Testis (tissue), 2 donors: ENCODE data around the gene COL13A1.

ENCODE experiments used
- POLR2A ChIP-seq: fragments of 450-650 bp; IDR thresholded peaks from one replicate; pipeline ENCODE4 v1.6.1; 2017; ENCODE audit warnings: antibody characterized with exemption, mild to moderate bottlenecking, moderate library complexity
- TF ChIP-seq, protein P1 (sequence below), 3 experiments: fragments of 450-650 bp in 2 of 3; fragments of 200-600 bp in 1 of 3; sonication (generic) in 1 of 3; IDR thresholded peaks; one replicate each; pipeline ENCODE4 v1.5.1; 2016 to 2019; ENCODE audit warnings: antibody characterized with exemption in 3 of 3, mild to moderate bottlenecking in 2 of 3, moderate library complexity in 1 of 3

GRCh38 chr10:69792341-69792740 is 9.4 kb upstream of the COL13A1 start:
- TF ChIP-seq, protein P1, sequence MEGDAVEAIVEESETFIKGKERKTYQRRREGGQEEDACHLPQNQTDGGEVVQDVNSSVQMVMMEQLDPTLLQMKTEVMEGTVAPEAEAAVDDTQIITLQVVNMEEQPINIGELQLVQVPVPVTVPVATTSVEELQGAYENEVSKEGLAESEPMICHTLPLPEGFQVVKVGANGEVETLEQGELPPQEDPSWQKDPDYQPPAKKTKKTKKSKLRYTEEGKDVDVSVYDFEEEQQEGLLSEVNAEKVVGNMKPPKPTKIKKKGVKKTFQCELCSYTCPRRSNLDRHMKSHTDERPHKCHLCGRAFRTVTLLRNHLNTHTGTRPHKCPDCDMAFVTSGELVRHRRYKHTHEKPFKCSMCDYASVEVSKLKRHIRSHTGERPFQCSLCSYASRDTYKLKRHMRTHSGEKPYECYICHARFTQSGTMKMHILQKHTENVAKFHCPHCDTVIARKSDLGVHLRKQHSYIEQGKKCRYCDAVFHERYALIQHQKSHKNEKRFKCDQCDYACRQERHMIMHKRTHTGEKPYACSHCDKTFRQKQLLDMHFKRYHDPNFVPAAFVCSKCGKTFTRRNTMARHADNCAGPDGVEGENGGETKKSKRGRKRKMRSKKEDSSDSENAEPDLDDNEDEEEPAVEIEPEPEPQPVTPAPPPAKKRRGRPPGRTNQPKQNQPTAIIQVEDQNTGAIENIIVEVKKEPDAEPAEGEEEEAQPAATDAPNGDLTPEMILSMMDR (IDR thresholded peaks at IDR 0.05) = no peak
- no peak for TF ChIP-seq POLR2A
